ENCODE measurements around the gene MMD2.

DNA sequence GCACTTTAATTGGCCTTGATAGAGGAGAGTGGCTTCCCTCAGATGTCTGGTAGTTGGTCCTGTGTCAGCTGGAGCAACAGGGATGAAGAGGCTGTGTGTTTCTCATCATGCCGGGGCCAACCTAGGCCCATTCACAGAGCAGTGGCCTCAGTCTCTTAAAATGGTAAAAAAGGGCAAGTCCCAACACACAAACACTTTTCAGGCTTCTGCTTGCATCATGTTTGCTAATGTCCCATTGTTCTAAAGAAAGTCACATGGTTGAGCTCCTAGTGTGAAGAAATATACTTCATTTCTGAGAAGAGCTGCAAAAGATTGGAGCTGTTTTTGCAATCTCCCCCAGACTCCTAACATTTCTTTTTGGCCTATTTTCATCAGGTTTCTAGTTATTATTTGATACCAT, 46.1 kb upstream of the MMD2 start:
- TF ChIP-seq EZH2 (IDR thresholded peaks at IDR 0.05; ENCODE audit: insufficient read depth, poor library complexity, severe bottlenecking) (no peak), EZH2phosphoT487 (IDR thresholded peaks at IDR 0.05; ENCODE audit: insufficient read depth, low read depth) (no peak)

Measured in GM23248 (cell line).